Subcutaneous preadipocyte (primary cell): Measurements from ENCODE around the gene ARL8B. TPM values are rescaled to one million over a fixed set of nuclear protein-coding genes. Genes with fewer than 3 reads are reported as not detected.

Source experiments
- small RNA-seq: library from RNA; depleted of rRNA; stranded (forward); fragments of <200 nt; gene quantifications from one replicate; pipeline ENCODE3, GENCODE V24; 2012
- total RNA-seq: library from RNA; depleted of rRNA; stranded (reverse); fragments of >200 nt; gene quantifications from 2 replicates; pipeline ENCODE4 v1.2.3, GENCODE V29; 2012

Gene ARL8B
- total RNA-seq: 59.9 and 71.9 TPM in 2 replicates

DNA sequence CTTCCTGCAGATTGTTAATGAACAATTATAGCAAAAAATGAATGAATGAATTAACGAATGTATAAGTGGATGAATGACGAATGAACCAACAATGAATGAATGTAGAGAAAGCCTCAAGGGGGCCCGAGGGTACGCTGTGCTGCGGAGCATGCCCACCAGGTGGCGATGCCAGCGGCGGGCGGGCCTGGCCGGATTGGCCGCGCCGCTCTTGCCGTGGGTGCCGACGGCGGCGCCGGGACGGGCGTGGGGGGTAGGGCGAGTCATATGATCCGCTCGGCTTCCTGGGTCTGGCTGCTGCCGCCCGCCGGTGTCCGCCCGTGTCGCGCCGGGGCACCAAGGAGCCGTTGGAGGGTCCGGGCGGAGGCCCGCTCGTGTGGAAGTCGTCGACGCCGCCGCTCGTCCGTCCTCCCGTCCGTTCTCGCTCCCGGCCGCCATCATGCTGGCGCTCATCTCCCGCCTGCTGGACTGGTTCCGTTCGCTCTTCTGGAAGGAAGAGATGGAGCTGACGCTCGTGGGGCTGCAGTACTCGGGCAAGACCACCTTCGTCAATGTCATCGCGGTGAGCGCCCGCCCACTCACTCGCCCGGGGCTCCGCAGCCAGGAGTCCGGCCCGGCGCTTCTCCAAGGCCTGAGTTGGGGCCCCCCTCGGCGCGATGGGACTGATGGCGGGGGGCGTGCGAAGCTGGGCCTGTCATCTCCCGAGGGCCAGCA lies at the start of gene ARL8B:
Gene ARL8B (plus strand): TSS at position 263 of the 711 bp plus-strand sequence. CDS start 174 bp downstream, at position 437.

DNA sequence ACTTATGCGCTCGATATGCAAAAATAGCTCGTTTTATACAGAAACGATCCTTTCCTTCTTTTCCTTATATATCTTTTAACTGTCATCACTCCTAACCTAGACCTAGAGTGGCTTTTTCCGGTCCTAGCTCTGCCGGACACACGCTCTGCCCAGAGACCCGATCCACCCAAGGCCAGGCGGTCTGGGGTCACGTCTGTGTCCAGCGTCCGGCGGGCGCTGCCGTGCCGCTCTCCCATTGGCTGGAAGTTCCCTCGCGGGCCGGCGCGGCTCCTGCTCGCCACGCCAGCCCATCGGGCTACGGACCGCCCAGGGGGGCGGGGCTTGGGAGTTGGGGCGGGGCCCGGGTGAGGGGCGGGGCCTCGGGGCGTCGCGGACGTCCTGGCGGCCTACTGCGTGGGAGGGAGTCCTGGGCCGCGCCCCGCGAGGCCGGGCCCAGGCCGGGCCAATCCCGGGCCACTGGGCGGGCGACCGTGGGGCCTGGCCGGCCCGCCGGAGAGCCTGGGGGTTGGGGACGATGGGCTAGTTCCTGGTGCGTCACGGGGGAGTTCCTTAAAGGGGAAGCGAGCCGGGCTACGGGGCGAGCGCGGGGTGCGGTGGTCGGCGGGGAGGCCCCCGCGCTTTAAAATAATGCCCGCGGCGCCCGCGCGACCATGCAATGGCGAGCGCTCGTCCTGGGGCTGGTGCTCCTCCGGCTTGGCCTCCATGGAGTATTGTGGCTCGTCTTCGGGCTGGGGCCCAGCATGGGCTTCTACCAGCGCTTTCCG lies 65.2 kb downstream of the ARL8B start, which contains the start of gene EDEM1:
Gene EDEM1 (plus strand): TSS at position 552 of the 764 bp plus-strand sequence. CDS start 99 bp downstream, at position 651.

Small RNAs within 50 kb of the gene (small RNA-seq; reads per million reads assigned to genes)
- not detected for gene AC090955.1
- gene RF00019: not detected

Other genes with a start within 250 kb of the ARL8B start
- 25.7 and 43.4 TPM in 2 replicates for gene BHLHE40, start 142.9 kb upstream of the ARL8B start, total RNA-seq
- gene EDEM1, start 65.4 kb downstream of the ARL8B start, total RNA-seq: 27.6 and 34.6 TPM in 2 replicates